ENCODE results near the gene ARNT2. TPM values are rescaled to one million over a fixed set of nuclear protein-coding genes. Genes with fewer than 3 reads are reported as not detected.
"Not testable (repeated sequence)": the region's sequence is repeated elsewhere in the genome, so short reads cannot be mapped to it uniquely, and the experiment has no call there.

Gene ARNT2
- total and polyA plus RNA-seq, 4 donors, result 78.6 to 150 (median 130) TPM

DNA sequence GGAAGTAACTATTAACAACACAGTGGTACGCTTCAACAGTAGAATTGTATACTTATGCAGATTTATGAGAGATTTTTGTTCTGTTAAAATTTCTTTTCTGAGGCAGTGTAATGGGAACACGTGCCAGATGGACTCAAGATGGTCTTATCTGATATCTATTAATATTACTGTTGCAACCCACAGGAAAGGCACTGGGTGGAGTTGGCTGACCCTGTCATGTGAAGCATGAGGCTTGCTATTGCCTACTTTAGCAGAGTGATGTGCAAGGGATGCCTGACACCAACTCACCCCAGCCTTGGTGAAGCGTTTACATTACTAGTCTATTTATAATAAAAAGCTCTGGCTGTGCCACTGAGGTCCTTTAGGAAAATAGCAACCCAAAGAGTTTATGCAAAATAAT, 19.8 kb upstream of the ARNT2 start:
- WGBS (ENCODE audit: insufficient coverage), result no CpG with 5 or more reads among the region's 3 CpGs
- Histone ChIP-seq H3K4me3 (ENCODE audit: low read depth, low read length) (no peak overlapping the region), H3K36me3 (ENCODE audit: control insufficient read depth, insufficient read depth, low read length) (no peaks in the 10 kb centered on the region), H3K9me3 (ENCODE audit: control insufficient read depth, insufficient read depth, low read length) (no peaks in the 10 kb centered on the region), H3K27me3 (ENCODE audit: control insufficient read depth, insufficient read depth, low read length) (no peaks in the 10 kb centered on the region), H3K4me1 (ENCODE audit: control insufficient read depth, insufficient read depth, low read length) (peaks cover 12% of the 10 kb centered on the region), H3K27ac (ENCODE audit: low read depth, low read length) (no peak overlapping the region)
- DNase-seq (ENCODE audit: low read depth in 4 of 6, low spot score in 6 of 6), result no peak

- no peak for DNase-seq (ENCODE audit: low read depth in 4 of 6, low spot score in 6 of 6)
- Histone ChIP-seq H3K9me3 (ENCODE audit: control insufficient read depth, insufficient read depth, low read length) (no peaks in the 10 kb centered on the region), H3K27me3 (ENCODE audit: control insufficient read depth, insufficient read depth, low read length) (no peaks in the 10 kb centered on the region), H3K27ac (ENCODE audit: low read depth, low read length) (no peak overlapping the region), H3K36me3 (ENCODE audit: control insufficient read depth, insufficient read depth, low read length) (no peaks in the 10 kb centered on the region), H3K4me3 (ENCODE audit: low read depth, low read length) (no peak overlapping the region), H3K4me1 (ENCODE audit: control insufficient read depth, insufficient read depth, low read length) (no peaks in the 10 kb centered on the region)
- 88% methylated on average over 1 of the region's 1 CpG for WGBS (ENCODE audit: insufficient coverage)
Observed at GRCh38 chr15:80386151-80386550, 18.0 kb upstream of the ARNT2 start.

GRCh38 chr15:80388326-80388725, 15.9 kb upstream of the ARNT2 start:
- peak in 1 of 6 donors; percentile 70 for DNase-seq (ENCODE audit: low read depth in 4 of 6, low spot score in 6 of 6)
- WGBS (ENCODE audit: insufficient coverage), result 48% methylated on average over 2 of the region's 3 CpGs
- Histone ChIP-seq H3K27me3 (ENCODE audit: control insufficient read depth, insufficient read depth, low read length) (no peaks in the 10 kb centered on the region), H3K36me3 (ENCODE audit: control insufficient read depth, insufficient read depth, low read length) (no peaks in the 10 kb centered on the region), H3K4me1 (ENCODE audit: control insufficient read depth, insufficient read depth, low read length) (no peaks in the 10 kb centered on the region), H3K27ac (ENCODE audit: low read depth, low read length) (no peak overlapping the region), H3K4me3 (ENCODE audit: low read depth, low read length) (no peak overlapping the region), H3K9me3 (ENCODE audit: control insufficient read depth, insufficient read depth, low read length) (no peaks in the 10 kb centered on the region)

DNA sequence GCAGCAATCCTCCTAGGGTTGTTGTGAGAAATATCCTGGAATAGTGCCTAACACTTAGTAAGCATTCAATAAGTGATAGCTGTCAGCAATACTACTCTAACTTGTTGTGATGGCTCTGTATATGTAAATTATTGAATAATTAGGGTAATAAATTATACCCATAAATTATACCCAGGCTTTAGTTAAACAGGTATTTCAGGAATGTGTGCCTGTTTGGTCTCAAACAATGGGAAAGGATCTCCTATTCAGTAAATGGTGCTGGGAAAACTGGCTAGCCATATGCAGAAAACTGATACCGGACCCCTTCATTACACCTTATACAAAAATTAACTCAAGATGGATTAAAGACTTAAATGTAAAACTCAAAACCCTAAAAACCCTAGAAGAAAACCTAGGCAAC, 14.8 kb upstream of the ARNT2 start:
- H3K4me3 ChIP-seq (ENCODE audit: low read depth, low read length), result no peak overlapping the region
- no peaks in the 10 kb centered on the region for H3K36me3 ChIP-seq (ENCODE audit: control insufficient read depth, insufficient read depth, low read length)
- H3K27ac ChIP-seq (ENCODE audit: low read depth, low read length), result no peak overlapping the region
- H3K9me3 ChIP-seq (ENCODE audit: control insufficient read depth, insufficient read depth, low read length), result no peaks in the 10 kb centered on the region
- no peaks in the 10 kb centered on the region for H3K4me1 ChIP-seq (ENCODE audit: control insufficient read depth, insufficient read depth, low read length)
- no peak for DNase-seq (ENCODE audit: low read depth in 4 of 6, low spot score in 6 of 6)
- 40% methylated on average over 1 of the region's 1 CpG for WGBS (ENCODE audit: insufficient coverage)
- no peaks in the 10 kb centered on the region for H3K27me3 ChIP-seq (ENCODE audit: control insufficient read depth, insufficient read depth, low read length)

GRCh38 chr15:80390942-80391341, 13.2 kb upstream of the ARNT2 start:
- H3K4me3 ChIP-seq (ENCODE audit: low read depth, low read length); DNase-seq (ENCODE audit: low read depth in 4 of 6, low spot score in 6 of 6); H3K27ac ChIP-seq (ENCODE audit: low read depth, low read length); H3K36me3 ChIP-seq (ENCODE audit: control insufficient read depth, insufficient read depth, low read length); H3K4me1 ChIP-seq (ENCODE audit: control insufficient read depth, insufficient read depth, low read length); H3K9me3 ChIP-seq (ENCODE audit: control insufficient read depth, insufficient read depth, low read length); H3K27me3 ChIP-seq (ENCODE audit: control insufficient read depth, insufficient read depth, low read length): not testable (repeated sequence)
- no CpG with 5 or more reads among the region's 1 CpG for WGBS (ENCODE audit: insufficient coverage)

DNA sequence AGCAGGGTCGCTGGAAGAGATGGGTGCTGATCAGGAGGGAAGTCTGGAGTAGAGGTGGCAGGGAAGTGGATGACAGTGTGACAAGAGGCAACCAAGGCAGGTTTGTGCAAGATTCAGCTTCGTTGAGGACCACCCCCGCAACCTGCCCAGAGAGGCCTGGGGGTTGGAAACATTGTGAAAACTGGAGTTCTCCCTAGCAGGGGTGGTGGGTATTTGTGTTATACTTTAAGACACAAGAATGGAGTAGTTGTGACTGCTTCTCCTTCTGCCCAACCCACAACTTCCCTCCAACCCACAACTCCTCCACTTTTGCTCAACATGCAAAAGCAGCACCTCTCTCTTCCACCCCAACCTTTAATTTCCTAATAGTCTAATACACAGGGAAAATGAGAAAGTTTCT, 8.6 kb upstream of the ARNT2 start:
- Histone ChIP-seq H3K27me3 (ENCODE audit: control insufficient read depth, insufficient read depth, low read length) (no peaks in the 10 kb centered on the region), H3K4me1 (ENCODE audit: control insufficient read depth, insufficient read depth, low read length) (no peaks in the 10 kb centered on the region), H3K4me3 (ENCODE audit: low read depth, low read length) (no peak overlapping the region), H3K27ac (ENCODE audit: low read depth, low read length) (no peak overlapping the region), H3K36me3 (ENCODE audit: control insufficient read depth, insufficient read depth, low read length) (no peaks in the 10 kb centered on the region), H3K9me3 (ENCODE audit: control insufficient read depth, insufficient read depth, low read length) (no peaks in the 10 kb centered on the region)
- 86% methylated on average over 2 of the region's 3 CpGs for WGBS (ENCODE audit: insufficient coverage)
- DNase-seq (ENCODE audit: low read depth in 4 of 6, low spot score in 6 of 6), result no peak

- H3K36me3 ChIP-seq (ENCODE audit: control insufficient read depth, insufficient read depth, low read length), result no peaks in the 10 kb centered on the region
Observed at GRCh38 chr15:80396096-80396495, 8.1 kb upstream of the ARNT2 start.

GRCh38 chr15:80399508-80399907, 4.7 kb upstream of the ARNT2 start:
- no peak overlapping the region for H3K4me3 ChIP-seq (ENCODE audit: low read depth, low read length)
- H3K36me3 ChIP-seq (ENCODE audit: control insufficient read depth, insufficient read depth, low read length), result no peaks in the 10 kb centered on the region
- no peak overlapping the region for H3K27ac ChIP-seq (ENCODE audit: low read depth, low read length)
- peaks cover 12% of the 10 kb centered on the region for H3K4me1 ChIP-seq (ENCODE audit: control insufficient read depth, insufficient read depth, low read length)
- no peak for DNase-seq (ENCODE audit: low read depth in 4 of 6, low spot score in 6 of 6)
- WGBS (ENCODE audit: insufficient coverage), result 92% methylated on average over 2 of the region's 3 CpGs
- no peaks in the 10 kb centered on the region for H3K9me3 ChIP-seq (ENCODE audit: control insufficient read depth, insufficient read depth, low read length)
- no peaks in the 10 kb centered on the region for H3K27me3 ChIP-seq (ENCODE audit: control insufficient read depth, insufficient read depth, low read length)

More at GRCh38 chr15:80396096-80396495, 8.1 kb upstream of the ARNT2 start:
- Histone ChIP-seq H3K27ac (ENCODE audit: low read depth, low read length) (no peak overlapping the region), H3K4me3 (ENCODE audit: low read depth, low read length) (no peak overlapping the region), H3K27me3 (ENCODE audit: control insufficient read depth, insufficient read depth, low read length) (no peaks in the 10 kb centered on the region), H3K4me1 (ENCODE audit: control insufficient read depth, insufficient read depth, low read length) (no peaks in the 10 kb centered on the region), H3K9me3 (ENCODE audit: control insufficient read depth, insufficient read depth, low read length) (no peaks in the 10 kb centered on the region)
- peak in 1 of 6 donors; percentile 38 for DNase-seq (ENCODE audit: low read depth in 4 of 6, low spot score in 6 of 6)
- 55% methylated on average over 3 of the region's 7 CpGs for WGBS (ENCODE audit: insufficient coverage)

- Histone ChIP-seq H3K4me1 (ENCODE audit: control insufficient read depth, insufficient read depth, low read length) (peaks cover 28% of the 10 kb centered on the region), H3K9me3 (ENCODE audit: control insufficient read depth, insufficient read depth, low read length) (no peaks in the 10 kb centered on the region), H3K27me3 (ENCODE audit: control insufficient read depth, insufficient read depth, low read length) (no peaks in the 10 kb centered on the region), H3K4me3 (ENCODE audit: low read depth, low read length) (no peak overlapping the region), H3K36me3 (ENCODE audit: control insufficient read depth, insufficient read depth, low read length) (no peaks in the 10 kb centered on the region), H3K27ac (ENCODE audit: low read depth, low read length) (no peak overlapping the region)
- no peak for DNase-seq (ENCODE audit: low read depth in 4 of 6, low spot score in 6 of 6)
- no CpG with 5 or more reads among the region's 5 CpGs for WGBS (ENCODE audit: insufficient coverage)
Observed at GRCh38 chr15:80401456-80401855, 2.7 kb upstream of the ARNT2 start.

DNA sequence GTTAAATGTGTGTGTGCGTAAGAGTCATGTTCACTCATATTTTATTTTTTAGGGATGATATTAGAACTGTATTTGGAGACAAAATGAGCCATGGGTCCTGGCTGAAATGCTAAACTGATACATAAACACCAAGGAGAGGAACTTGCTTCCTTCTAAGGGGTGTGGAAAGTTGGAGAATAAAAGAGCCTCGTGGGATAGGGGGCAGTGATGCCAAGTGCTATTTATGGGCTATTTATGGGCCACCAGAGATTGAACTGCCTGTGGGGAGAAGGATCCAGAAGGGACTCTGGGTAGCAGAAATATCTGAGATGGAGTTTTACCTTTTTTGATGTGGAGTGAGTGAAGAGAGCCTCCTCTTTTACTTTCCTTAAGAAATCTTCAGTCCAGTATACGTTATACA, 1.8 kb upstream of the ARNT2 start:
- H3K36me3 ChIP-seq (ENCODE audit: control insufficient read depth, insufficient read depth, low read length), result no peaks in the 10 kb centered on the region
- no peak overlapping the region for H3K27ac ChIP-seq (ENCODE audit: low read depth, low read length)
- no peaks in the 10 kb centered on the region for H3K9me3 ChIP-seq (ENCODE audit: control insufficient read depth, insufficient read depth, low read length)
- H3K4me3 ChIP-seq (ENCODE audit: low read depth, low read length), result no peak overlapping the region
- H3K27me3 ChIP-seq (ENCODE audit: control insufficient read depth, insufficient read depth, low read length), result no peaks in the 10 kb centered on the region
- no peak for DNase-seq (ENCODE audit: low read depth in 4 of 6, low spot score in 6 of 6)
- peaks cover 33% of the 10 kb centered on the region for H3K4me1 ChIP-seq (ENCODE audit: control insufficient read depth, insufficient read depth, low read length)
- 27% methylated on average over 1 of the region's 3 CpGs for WGBS (ENCODE audit: insufficient coverage)

Measured in spinal cord (tissue), 10 donors.